GM19099 (cell line): Measurements from ENCODE around the gene TTC39C.

Source experiments
- POLR2A ChIP-seq: IDR thresholded peaks from 3 replicates; pipeline ENCODE4 v1.6.1; 2011; ENCODE audit warnings: low read depth; ENCODE audit not compliant: insufficient read length; ENCODE audit errors: extremely low read depth

TTC39C gene

GRCh38 chr18:24054130-24054529, 39.6 kb downstream of the TTC39C start:
- TF ChIP-seq POLR2A, result no peak

- TF ChIP-seq POLR2A, result no peak
Observed at GRCh38 chr18:24055009-24055804, 40.7 kb downstream of the TTC39C start.

- TF ChIP-seq POLR2A, result no peak
Observed at GRCh38 chr18:24055878-24056277, 41.3 kb downstream of the TTC39C start.

GRCh38 chr18:24056506-24056905, 42.0 kb downstream of the TTC39C start:
- no peak for TF ChIP-seq POLR2A

GRCh38 chr18:24057804-24058203, 43.2 kb downstream of the TTC39C start:
- no peak for TF ChIP-seq POLR2A

- no peak for TF ChIP-seq POLR2A
Observed at GRCh38 chr18:24060644-24061043, 46.1 kb downstream of the TTC39C start.

GRCh38 chr18:24063121-24063731, 48.7 kb downstream of the TTC39C start:
- TF ChIP-seq POLR2A, result no peak

GRCh38 chr18:24064391-24065100, 50.0 kb downstream of the TTC39C start:
- TF ChIP-seq POLR2A, result no peak

GRCh38 chr18:24065906-24066305, 51.4 kb downstream of the TTC39C start:
- no peak for TF ChIP-seq POLR2A

- no peak for TF ChIP-seq POLR2A
Observed at GRCh38 chr18:24068945-24069693, 54.6 kb downstream of the TTC39C start.

GRCh38 chr18:24071029-24071428, 56.5 kb downstream of the TTC39C start:
- no peak for TF ChIP-seq POLR2A

- no peak for TF ChIP-seq POLR2A
Observed at GRCh38 chr18:24071779-24072178, 57.2 kb downstream of the TTC39C start.

- TF ChIP-seq POLR2A, result no peak
Observed at GRCh38 chr18:24072743-24073142, 58.2 kb downstream of the TTC39C start.

GRCh38 chr18:24073791-24074190, 59.2 kb downstream of the TTC39C start:
- no peak for TF ChIP-seq POLR2A

- TF ChIP-seq POLR2A, result no peak
Observed at GRCh38 chr18:24075767-24076597, 61.4 kb downstream of the TTC39C start.

- no peak for TF ChIP-seq POLR2A
Observed at GRCh38 chr18:24076950-24077349, 62.4 kb downstream of the TTC39C start.
